Renal pelvis (tissue), 4 donors: Measurements from ENCODE around the gene TRIO. TPM values are rescaled to one million over a fixed set of nuclear protein-coding genes. Genes with fewer than 3 reads are reported as not detected.

Experiments
- DNase-seq: peaks from one replicate; pipeline ENCODE4 v3.0.0-alpha.2; 2013
- polyA plus RNA-seq, 3 donors: library from polyadenylated mRNA; unstranded; fragments of 120-200 nt; gene quantifications; one replicate each; pipeline ENCODE4 v1.2.1, GENCODE V29; 2013; ENCODE audit not compliant: insufficient read length in 3 of 3

Gene TRIO
- polyA plus RNA-seq, 3 donors = 101 to 115 (median 109) TPM

DNA sequence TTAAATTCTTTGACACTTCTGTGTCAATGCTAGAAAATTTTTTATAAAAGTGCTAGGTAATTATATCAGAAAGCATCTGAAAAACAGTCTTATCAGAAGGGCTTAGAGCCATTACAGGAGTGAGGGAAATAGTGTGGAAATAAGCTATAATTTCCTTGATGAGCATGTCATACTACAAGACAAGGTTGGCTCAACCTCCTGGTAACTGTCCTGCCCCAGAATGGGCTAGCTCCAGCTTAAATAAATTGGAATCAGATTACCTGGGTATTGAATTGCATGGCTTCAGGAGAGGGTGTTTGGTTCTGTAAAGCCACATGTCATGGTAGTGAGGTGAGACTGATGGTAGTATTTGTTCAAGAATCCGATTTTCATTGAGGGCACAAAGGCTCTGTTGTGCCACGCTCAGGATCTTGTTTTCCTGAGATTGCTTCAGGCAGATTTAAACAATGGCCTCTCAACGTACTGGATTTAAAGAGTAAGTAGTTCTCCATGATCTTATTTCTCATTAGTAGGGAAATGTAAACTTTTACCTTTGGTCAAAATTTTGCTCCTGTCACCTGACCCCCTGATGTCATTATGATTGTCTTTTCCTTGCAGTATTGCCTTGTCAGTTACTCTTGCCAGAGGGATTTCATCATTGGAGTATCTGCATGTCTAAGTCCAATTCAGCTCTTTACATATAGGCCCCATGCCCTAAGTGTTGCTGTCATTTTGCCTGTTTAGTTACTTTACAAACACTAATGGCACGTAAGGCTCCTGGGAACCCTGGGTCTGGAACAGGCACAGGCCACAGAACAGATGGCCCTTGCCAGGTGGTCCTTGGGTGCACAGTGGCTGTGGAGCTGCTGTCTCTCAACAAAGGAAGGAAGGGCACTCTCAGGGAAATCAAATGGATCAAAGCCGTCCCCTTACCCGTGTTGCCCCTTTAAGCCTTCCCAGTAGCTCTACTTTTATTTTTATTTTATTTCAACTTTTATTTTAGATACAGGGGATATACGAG, 21.3 kb downstream of the TRIO start:
- no peak for DNase-seq

DNA sequence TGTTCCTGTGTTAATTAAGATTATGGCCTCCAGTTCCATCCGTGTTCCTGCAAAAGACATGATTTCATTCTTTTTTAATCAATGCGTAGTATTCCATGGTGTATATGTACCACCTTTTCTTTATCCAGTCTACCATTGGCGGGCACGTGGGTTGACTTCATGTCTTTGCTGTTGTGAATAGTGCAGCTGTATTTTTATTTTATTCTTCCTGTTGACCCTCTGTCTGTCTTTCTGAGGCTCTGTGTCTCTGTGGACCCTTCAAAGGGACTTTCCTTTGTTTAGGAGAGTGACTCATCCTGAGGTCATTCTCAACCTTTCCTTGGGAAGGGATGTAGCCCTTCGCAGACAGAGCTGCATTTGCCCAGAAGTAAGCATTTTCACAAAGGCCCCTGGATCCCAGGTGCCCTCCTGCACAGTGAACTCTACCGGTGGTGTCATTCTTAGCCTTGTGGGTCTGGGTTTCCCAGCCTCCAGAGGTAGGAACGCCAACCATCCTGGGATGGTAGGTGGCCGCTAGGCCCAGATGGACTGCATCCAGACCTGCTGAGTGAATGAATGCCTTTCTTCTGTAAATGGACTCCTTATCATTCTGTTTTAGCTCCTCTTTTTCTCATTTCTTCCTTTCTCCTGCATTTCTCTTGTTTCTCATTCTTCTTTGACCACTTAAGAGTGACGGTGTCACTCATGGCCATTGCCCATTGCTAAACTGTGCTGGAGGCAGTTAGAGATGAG, 22.4 kb downstream of the TRIO start:
- no peak for DNase-seq

DNA sequence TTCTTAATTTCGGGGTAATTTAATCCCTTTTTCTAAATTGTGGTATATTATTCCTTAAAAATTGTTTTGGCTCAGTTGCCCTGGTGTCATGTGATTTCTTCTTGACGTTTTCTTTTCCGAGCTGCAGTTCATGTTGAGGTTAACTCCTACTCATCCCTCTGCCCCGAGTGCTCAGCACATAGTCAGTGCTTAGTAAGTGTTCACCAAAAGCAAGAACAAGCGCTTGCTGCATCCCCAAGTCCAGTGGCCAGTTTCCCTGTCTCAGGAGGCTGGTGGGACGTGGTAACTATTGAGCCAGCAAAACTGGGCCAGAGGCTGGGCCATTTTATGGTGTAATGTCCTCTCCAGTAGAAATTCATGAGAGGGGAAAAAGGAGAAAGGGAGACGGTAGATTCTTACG, 23.3 kb downstream of the TRIO start:
- DNase-seq = no peak

DNA sequence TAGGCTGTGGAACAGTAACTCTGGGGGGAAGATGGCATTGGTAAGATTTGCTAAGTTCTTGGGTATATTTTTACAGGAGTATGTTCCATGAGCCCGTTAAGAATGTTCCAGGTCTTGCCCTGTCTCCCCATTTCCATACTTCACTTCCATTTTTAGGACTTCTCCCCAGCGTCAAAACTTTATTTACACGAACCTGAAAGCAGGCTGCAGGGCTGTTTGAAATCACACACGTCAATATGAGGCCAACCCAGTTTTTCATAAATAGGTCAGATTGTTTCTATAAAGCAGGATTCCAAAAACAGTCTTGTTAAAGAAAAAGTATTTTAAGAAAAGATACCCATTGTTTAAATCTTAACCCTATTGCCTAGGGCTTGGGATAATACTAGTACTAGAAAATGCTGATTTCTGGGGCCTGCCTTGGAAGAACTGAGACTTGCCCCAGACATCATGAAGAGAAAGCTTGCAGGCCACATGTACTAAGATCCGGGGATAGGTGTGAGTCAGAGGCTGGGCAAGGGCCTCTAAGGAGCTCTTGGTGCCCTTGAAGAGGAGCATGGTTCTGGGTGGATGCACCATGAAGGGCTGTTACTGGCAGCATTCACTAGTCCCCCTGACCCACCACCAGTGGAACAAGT, 24.2 kb downstream of the TRIO start:
- no peak for DNase-seq

DNA sequence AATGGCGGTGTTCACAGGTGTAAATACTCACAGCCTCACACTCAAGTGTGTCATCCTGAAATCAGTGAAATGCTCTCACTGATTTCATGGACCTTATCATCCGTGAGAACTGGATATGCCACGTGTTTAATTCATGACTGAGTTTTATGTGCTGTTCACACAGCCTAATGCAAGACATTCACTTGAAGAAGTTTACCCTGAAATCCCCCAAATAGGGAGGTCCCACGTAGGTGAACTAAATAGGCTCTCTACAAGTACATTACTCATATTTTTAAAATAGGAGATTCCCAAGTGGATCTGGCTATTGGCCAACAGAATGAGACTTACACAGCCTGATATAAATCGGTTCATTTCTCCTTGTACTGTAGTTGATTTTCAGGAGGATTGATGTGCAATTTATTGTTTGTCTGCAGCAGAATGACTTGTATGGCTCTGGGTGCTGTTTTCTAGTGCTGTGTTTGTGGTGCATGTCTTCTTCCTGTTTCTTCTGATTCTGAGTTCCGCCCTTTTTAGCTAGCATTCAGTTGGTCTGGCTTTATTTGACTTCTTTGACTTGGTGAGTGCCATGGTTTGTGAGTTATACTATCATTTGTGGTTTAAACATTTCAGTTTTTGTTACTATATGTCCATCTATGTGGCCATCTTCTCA, 25.1 kb downstream of the TRIO start:
- DNase-seq = no peak

DNA sequence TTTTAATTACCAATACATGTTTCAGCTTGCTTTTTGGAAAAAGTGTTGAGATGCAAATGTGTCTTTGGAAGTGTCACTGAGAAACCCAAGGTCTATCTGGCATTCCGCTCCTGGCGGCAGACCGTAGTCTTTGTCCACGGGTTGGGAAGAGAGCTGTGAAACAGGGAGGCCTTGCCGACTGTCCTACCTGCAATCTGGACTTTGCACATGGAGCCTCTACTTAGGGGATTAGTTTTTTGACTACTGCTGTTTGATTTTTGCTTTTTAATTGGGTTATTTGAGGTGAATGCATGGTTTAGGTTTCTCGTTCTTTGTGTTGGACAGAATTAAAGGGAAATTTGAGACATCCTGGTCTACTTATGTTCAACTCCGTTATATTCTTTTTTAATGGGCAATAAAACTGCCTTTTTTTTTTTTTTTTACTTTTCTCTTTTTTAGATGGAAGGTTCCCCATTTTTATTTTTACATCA, 25.7 kb downstream of the TRIO start:
- DNase-seq = no peak

DNA sequence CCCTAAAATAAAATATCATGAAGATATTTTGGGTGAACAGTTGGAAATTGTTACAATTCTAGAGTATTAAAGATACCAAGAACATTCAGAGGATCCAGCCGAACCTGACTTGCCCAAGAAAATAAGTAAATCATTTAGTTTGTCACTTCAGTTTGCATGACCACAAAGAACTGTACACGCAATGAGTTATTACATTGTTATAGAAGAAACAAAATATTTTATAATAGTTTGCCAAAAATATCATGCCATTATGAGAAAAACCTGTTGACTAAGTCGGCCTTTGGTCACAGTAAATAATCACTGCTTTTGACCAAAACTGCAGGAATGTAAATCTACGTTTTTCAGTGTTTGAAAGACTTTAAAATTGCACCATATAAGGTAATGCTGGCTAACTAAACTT, 27.9 kb downstream of the TRIO start:
- no peak for DNase-seq

DNA sequence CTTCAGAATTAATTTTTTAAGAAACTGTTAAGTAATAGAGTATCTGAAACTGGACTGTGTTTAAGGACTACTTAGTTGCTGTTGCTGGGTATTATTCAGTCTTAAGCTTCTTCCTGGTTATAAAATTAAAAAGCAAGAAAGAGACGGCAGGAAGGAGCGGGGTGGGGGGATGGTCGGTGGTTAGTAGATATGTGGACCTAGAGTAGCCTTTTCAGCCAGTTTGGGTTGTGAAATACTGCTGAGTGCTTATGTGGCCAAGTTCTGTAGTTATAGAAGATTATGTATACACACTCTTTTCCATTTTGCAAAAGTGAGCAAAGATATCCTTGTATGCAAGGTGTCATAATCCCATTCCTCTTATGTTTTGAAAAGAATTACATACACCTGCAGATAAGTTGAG, 28.5 kb downstream of the TRIO start:
- no peak for DNase-seq

DNA sequence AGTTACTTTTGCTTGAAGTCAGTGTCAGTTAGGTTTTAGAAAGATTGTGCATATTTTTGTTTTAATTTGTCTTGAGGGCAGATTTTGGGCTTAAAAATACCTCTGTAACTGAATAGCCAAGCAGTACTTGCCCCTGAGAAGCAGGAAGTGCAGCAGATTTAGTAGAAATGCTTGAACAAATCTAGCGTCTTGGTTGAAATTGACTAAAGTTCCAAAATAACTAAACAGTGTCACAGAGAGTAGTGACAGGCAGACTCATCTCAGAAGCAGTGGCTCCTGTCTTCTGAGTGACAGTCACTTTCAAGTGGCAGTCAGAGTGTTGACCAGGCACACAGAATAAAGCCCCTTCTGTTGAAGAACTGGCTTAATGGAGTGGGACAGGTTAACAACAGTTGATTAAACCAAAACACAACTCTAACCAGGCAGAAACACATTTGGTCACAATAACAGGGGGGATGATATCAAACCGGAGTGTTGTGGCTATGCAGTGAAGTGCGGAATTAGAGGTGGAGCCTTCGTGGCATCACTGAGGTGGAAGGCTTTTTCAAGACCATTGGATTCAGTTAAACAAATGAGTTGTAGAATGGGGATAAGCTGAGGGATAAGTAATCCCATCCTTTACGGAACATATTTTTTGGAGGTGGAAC, 29.1 kb downstream of the TRIO start:
- DNase-seq = no peak

DNA sequence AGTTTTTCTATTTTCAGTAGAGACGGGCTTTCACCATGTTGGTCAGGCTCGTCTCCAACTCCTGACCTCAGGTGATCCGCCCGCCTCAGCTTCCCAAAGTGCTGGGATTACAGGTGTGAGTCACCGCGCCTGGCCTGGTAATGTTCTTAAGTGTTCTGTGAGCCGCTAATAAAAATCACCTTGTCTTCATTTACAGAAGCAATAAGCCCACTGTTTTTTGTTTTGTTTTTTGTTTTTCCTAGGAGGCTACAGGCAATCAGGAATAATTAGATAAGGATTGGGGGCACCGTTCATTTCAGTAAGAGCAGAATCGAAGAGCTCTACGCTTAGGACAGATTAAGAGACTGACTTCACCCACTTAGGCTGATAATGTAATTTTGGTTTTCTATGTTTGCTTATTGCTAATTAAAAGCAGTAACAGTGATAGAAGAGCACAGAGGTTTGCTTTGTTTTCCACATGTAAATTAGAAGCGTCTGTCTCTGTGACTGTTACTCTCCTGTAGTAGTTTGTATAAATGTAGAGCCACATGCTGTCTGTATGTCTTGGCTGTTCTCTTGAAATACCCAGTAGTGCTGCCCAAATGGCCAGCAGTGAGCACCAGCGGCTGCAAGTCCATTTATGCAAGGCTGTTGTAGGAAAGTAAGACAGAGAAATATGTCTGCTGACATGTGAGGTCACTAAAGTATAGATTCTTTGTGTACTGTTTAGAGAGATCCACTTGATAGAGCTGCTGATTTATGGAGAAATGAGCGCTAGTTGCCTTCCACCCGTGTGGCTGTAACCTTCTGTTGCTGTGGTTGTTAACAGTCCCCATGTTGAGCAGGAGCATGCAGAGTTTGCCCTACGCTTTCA, 30.5 kb downstream of the TRIO start:
- no peak for DNase-seq

DNA sequence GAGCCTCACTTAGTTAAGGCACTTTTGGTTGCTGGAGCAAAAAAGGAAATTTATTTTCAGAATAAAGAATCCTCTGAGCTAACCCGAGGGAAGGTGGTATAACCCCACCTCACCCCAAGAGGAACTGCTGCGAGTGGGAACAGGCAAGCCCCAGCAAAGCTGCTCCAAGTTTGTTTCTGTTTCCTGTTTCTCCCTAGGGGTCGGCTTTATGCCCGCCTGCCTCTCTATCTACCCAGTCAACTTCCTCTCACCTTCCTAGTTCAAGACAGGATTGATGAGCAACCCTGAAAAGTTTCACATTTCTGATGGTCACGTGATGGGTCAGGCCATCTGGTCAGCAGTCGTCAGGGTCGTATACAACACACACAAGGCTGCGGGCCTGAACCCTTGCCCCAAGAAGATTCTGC, 31.1 kb downstream of the TRIO start:
- DNase-seq = no peak

DNA sequence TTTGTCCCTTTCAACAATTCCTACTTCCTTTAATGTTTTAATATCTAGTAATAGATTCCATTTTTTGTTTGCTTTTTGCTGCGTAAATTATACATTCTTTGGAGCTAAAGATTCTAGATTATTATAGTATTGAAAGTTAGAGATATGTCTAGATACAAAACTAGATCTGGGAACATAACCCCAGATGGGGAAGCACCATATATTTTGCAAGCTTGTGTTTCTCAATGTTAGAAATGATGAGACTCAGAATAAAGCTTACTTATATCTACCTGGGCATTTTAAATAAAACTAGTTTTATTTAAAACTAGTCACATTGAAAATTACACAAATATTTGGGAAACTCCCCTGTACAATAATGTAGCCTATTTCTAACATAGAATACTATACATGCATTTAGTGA, 32.2 kb downstream of the TRIO start:
- DNase-seq = no peak

DNA sequence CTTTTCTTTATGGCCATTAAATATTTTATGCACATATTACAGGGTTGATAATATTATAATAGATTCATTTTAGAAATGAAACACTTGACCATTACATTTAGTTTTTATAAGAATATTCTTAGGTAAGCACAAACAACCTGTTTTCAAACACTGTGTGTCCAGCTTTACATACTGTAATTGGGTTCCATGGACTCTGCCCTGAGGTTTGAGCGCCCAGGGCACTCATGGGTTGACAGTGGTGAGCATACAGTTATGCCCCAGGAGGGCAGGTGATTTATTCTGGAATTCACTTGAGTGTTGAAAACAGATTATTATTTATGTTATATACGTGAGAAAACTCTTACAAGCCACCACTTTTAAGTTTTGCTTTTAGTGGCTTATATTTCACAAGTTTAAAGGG, 33.7 kb downstream of the TRIO start:
- no peak for DNase-seq

DNA sequence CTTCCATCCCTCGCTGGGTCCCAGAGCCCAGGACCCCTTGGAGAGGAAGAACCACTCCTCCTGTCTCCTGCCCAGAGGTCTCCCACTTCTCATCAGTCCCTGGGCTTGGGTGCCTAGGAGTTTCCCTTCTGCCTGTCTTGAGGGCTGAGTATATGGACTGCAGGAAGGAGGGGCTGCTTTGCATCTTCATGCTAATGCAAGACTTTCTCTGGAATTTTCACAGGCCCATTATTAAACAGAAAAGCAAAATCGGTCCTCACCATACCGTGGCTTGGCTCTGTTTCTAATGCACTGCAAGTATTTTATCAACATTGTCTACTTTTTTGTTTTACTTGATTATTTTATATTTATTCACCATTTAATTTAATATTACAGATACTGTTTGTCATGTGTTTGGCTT, 34.5 kb downstream of the TRIO start:
- DNase-seq = no peak

DNA sequence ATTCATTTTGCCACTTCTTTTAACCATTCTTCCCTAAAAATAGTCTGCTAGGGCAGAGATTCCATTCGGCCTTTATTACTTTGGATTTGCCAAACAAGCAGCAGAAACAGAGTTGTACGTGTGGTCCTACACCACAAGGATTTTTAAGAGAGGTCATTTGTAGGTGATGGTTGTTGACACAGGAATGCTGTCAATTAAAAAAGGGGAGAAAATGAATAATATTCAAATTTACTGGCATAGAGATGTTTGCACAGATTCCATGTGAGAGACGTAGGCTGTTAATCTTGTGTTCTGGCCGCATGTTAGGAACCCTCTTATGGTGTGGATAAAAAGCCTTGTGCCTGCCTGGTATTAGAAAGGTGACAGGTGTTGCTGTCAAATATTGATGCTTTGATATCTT, 34.9 kb downstream of the TRIO start:
- DNase-seq = no peak

DNA sequence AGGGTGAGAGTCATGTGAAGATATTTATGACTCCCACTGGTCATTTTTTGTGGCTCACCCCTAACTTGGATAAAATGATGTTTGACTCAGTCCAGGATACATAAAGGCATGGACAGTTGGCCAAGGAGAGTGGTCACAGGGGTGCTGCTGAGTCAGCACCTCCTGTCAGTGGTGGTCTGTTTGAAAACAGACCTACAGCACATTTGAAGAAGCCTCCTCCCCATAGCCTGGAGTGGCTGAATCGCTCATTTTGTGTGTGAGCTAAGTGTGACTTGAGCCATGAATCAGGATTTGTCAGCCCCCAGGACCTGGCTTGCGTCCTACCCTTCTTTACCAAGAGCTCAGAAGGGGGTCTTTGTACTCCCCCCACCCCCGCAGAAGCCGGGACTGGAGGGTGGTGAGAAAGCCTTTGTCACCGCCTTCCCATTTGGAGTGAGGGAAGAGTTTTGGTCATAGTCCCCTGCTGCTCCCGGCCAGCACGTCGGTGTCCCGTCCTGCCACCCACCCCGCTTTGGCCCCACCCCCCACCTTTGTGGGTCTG, 35.6 kb downstream of the TRIO start:
- DNase-seq = no peak

DNA sequence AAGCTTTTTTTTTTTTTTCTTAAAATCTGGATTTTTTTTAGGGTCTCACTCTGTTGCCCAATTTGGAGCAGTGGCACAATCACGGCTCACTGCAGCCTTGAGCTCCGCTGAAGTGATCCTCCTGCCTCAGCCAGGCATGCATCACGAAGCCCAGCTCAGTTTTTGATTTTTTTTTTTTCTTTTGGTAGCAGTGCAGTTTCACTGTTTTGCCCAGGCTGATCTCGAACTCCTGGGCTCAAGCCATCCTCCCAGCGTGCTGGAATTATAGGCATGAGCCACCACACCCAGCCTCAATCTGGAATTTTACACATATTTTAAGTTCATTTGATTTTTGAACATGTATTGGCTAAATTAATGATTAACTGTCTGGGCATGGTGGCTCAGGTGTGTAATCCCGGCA, 36.3 kb downstream of the TRIO start:
- DNase-seq = no peak

DNA sequence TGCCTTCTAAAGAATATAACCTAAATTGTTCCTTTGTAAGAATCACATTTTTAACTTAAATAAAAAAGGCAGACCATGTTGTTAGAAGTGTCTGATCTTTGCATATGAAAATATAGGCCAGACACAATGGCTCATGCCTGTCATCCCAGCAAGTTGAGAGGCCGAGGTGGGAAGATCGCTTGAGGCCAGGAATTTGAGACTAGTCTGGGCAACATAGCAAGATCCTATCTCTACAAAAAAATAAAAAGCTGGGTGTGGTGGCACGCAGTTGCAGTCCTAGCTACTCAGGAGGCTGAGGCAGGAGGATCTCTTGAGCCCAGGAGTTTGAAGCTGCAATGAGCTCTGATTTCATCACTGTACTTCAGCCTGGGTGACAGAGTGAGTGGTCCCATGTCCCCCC, 37.3 kb downstream of the TRIO start:
- no peak for DNase-seq

DNA sequence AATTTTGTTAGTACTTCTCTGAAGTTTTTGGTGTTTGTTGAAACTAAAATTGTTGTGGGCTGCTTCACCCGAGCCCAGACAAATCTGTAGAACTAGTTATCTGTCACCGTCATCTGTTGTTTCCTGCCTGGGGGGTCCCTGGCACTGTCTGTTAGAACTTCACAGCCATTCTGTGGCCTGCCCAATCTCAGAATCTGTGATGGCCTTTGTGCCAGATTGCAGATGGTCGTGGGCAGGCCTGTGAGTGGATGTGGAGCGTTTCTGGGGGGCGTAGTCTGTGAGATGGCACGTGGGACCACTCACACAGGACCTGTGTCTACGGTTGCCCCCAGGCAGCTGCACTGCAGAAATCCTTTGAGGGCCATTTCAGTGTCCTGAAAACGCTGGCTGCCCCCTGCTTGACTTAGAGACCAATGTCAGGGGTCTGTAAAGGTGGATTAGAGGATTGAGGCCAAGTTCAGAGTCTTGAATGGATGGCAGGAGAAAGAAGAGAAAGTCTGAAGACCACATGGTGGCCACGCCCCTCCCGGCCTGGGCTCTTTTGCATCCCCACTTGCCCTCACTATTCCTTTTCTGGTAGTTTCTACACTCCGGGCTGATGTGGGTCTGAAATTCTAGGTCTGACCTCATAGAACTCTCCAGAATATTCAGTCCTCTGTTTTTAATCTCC, 38.3 kb downstream of the TRIO start:
- DNase-seq = no peak

DNA sequence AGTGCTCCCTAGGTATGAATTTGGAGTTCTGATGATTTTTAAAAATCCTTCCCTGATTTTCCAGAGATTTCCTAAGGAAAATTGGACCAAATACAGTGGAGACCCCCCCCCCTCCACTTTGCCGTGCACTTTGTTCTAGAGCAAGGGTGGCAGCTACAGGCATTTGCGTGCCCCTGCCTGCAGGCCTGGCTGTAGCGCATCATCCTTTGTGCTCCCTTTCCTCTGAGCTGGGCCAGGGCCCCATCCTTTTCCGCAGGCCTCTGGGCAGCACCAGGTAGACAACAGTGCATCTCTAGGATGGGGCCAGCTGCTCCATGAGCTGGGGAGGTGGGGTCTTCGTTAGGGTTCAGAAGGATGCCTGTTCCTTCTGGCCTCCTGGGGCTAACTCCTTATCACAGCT, 39.6 kb downstream of the TRIO start:
- DNase-seq = no peak
